Activated T-cell treated with anti-CD3 and anti-CD28 coated beads for 1 hour (primary cell): ENCODE measurements around the gene ARHGAP45.
A peak's percentile ranks its signal among the peaks of the same experiment; 100 is the strongest.

ENCODE experiments used
- DNase-seq: peaks from one replicate; pipeline ENCODE4 v3.0.0-alpha.2; 2020; ENCODE audit warnings: low read depth

ARHGAP45 gene

DNA sequence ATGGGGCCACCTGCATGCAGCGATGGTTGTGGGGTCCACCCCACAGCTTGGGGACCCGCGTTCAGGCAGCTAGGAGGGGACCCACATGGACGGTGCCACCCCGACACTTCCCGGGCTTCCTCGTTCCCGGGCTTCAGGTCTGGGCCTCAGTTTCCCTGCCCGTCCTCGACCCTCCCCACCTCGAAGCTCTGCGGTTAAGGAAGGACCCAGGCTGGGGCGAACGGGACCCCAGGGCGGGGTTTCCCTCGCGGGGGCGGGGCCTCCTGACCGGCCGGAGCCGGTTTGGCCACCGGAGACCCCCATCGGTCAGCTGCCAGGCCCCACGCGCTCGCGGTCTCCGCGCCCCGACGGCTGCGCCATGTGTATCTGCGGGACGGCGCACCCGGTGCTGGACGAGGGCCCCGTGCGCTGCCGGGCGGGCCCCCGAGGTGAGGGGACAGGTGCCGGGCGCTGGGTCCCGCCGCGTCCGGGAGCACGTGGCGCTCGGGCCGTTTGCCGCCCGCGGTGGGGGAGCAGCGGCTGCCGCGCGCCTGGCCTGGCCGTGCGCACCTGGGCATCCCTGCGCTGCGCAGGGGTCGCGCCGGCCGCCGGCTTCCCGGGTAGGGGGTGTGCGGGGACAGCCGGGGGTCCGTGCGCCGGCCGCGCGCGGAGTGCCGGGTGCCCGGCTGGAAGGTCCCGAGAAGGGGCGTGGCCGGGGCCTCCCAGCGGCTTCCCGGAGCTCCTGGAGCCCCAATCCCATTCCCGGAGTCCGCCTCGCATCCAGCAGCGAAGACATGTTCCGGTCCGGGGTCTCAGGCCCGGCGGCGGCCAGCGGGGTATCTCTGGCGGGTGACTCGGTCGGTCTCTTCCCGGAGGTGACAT lies 4.2 kb downstream of the ARHGAP45 start:
- no peak for DNase-seq

GRCh38 chr19:1072371-1073015 lies 5.5 kb downstream of the ARHGAP45 start:
- DNase-seq: no peak

GRCh38 chr19:1073063-1073955 lies 6.3 kb downstream of the ARHGAP45 start:
- DNase-seq: no peak

- DNase-seq: no peak
These were observed 7.1 kb downstream of the ARHGAP45 start for GRCh38 chr19:1073956-1074517.

DNA sequence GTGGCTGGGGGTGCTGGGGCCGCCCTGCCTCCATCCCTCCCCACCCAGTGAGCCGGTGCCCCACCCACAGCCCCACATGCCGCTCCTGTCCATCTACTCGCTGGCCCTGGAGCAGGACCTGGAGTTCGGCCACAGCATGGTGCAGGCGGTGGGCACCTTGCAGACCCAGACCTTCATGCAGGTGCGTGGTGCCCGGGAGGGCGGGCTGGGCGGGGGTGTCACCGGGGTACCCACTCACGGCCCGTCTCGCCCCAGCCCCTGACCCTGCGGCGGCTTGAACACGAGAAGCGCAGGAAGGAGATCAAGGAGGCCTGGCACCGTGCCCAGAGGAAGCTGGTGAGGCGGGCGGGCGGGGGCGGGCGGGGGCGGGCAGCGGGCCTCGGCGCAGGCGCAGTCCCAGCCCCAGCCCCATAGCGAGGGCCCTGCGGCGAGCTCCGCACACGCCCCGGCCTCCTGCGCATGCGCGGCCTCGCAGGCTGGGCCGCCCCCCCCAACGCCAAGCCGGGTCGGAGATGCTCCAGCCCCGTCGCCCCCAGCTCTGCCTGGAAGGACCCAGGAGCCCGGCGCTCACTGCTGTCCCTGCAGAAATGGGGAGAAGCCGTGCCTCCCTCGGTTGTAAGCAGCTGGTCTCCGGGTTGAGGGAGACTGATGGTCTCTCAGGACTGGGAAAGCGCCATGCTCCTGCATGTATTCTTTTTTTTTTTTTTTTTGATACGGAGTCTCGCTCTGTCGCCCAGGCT lies 7.7 kb downstream of the ARHGAP45 start:
- peak; percentile 99 for DNase-seq

GRCh38 chr19:1076046-1076386 lies 9.0 kb downstream of the ARHGAP45 start:
- no peak for DNase-seq

- DNase-seq: peak; percentile 85
These were observed 10.0 kb downstream of the ARHGAP45 start for GRCh38 chr19:1076951-1077350.

DNA sequence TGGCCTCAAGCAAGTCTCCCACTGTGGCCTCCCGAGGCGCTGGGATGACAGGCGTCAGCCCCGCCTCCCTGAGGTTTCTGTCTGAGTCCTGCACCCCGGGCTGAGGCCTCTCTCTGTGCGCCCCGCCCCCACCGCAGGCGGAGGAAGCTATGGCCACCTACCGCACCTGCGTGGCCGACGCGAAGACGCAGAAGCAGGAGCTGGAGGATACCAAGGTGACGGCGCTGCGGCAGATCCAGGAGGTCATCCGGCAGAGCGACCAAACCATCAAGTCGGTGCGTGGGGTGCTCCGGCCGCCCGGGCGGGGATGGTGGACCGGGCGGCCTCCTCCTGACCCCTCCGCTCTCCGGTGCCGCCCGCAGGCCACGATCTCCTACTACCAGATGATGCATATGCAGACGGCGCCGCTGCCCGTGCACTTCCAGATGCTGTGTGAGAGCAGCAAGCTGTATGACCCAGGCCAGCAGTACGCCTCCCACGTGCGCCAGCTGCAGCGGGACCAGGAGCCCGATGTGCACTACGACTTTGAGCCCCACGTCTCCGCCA lies 12.7 kb downstream of the ARHGAP45 start:
- no peak for DNase-seq

- no peak for DNase-seq
These were observed 13.6 kb downstream of the ARHGAP45 start for GRCh38 chr19:1080360-1081161.

DNA sequence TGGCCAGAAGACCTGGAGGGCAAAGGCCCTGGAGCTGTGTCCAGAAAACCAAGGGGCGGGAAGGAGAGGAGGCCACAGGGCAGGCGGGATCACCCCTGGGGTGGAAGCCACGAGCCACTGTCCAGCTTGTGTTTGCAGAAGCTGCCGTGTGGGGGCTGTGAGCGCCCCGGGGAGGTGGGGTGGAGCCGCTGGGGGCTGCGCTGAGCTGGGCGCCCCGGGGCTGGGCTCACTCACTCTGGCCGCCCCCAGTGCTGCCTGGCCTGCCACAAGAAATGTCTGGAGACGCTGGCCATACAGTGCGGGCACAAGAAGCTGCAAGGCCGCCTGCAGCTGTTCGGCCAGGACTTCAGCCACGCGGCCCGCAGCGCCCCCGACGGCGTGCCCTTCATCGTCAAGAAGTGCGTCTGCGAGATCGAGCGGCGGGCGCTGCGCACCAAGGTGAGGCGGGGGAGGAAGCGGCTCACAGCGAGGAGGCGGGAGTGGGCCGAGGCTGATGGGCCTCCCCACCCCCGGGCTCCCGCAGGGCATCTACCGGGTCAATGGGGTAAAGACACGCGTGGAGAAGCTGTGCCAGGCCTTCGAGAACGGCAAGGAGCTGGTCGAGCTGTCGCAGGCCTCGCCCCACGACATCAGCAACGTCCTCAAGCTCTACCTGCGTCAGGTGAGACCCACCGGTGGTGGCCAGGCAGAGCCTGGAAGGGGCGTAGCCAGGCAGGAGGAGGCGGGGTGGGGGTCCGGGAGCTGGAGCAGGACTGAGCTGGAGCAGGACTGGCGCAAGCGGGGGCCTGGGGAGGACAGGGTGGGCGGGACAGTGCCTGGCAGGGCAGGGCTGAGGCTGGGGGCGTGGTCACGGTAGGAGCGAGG lies 14.6 kb downstream of the ARHGAP45 start:
- DNase-seq: no peak

DNA sequence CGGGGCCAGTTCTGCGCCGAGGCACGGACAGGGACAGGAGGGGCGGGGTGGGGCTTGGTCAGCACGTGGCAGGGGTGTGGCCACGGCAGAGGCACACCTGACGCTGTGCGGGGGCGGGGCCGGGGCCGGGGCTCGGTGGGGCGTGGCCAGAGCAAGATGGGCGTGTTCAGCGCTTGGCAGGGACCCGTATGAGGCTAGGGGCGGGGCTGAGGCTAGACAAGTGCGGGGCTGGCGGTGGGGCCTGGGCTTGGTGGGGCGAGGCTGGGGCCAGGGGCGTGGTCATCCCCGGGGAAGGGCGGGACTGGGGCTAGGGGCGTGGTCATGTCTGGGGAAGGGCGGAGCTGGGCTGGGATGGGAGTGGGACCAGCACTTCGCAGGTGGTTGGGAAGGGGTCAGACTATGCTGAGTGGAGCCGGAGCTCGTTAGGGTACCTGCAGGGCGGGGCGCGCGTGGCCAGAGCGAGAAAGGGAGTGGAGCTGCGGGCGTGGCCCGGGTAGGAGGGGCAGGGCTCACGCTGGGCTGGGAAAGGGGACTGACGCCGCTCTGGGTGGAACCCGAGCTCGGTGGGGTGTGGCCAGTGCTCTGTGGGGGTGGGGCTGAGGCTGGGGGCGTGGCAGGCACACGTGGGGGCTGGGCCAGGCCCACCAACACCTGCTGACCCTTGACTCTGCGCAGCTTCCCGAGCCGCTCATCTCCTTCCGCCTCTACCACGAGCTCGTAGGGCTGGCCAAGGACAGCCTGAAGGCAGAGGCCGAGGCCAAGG lies 15.4 kb downstream of the ARHGAP45 start:
- peak; percentile 76 for DNase-seq

- no peak for DNase-seq
These were observed 16.2 kb downstream of the ARHGAP45 start for GRCh38 chr19:1082928-1083816.

GRCh38 chr19:1084024-1084868 lies 17.3 kb downstream of the ARHGAP45 start:
- DNase-seq: no peak

- DNase-seq: no peak
These were observed 18.2 kb downstream of the ARHGAP45 start for GRCh38 chr19:1085053-1085658.

- DNase-seq: no peak
These were observed 18.9 kb downstream of the ARHGAP45 start for GRCh38 chr19:1085676-1086442.
